Measurements from ENCODE around the gene TSBP1.

DNA sequence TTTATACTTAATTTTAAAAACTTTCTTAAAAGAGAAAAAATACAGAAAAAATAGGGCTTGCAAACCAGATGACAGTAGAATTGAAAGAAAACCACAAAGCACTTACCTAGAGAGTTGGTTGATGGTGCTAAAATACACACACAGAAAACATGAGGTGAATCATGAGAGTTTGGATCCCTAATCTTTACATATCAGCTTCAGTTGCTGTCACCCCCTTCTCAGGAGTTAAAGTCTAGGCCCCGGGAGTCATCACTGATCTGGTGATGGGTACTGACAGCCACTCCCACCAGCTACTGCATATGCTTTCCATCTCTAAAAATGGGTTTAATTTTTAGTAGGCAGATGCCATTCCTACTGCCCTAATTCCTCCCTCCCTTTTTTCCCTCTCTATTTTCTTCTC lies 16.7 kb downstream of the TSBP1 start:
- TF ChIP-seq, protein P1, sequence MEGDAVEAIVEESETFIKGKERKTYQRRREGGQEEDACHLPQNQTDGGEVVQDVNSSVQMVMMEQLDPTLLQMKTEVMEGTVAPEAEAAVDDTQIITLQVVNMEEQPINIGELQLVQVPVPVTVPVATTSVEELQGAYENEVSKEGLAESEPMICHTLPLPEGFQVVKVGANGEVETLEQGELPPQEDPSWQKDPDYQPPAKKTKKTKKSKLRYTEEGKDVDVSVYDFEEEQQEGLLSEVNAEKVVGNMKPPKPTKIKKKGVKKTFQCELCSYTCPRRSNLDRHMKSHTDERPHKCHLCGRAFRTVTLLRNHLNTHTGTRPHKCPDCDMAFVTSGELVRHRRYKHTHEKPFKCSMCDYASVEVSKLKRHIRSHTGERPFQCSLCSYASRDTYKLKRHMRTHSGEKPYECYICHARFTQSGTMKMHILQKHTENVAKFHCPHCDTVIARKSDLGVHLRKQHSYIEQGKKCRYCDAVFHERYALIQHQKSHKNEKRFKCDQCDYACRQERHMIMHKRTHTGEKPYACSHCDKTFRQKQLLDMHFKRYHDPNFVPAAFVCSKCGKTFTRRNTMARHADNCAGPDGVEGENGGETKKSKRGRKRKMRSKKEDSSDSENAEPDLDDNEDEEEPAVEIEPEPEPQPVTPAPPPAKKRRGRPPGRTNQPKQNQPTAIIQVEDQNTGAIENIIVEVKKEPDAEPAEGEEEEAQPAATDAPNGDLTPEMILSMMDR (IDR thresholded peaks at IDR 0.05 in 4 of 5, conservative IDR thresholded peaks at IDR 0.05 in 1 of 5) = no peak
- no peak for TF ChIP-seq POLR2A (IDR thresholded peaks at IDR 0.05)
